Mesodermal cell (in vitro differentiated cells): ENCODE results near the gene NKAIN1.
A peak's percentile ranks its signal among the peaks of the same experiment; 100 is the strongest.
"Not testable (repeated sequence)": the region's sequence is repeated elsewhere in the genome, so short reads cannot be mapped to it uniquely, and the experiment has no call there.

Source experiments
- H3K27ac ChIP-seq: 2 replicates; pipeline ENCODE4 v1.7.0; 2013; ENCODE audit warnings: mild to moderate bottlenecking, low read depth, low read length, moderate library complexity; ENCODE audit not compliant: severe bottlenecking
- H3K36me3 ChIP-seq: 2 replicates; pipeline ENCODE4 v1.7.1; 2013; ENCODE audit warnings: mild to moderate bottlenecking, low read length, moderate library complexity; ENCODE audit not compliant: control insufficient read depth, insufficient read depth
- H3K4me1 ChIP-seq: one replicate; pipeline ENCODE4 v1.7.1; 2013; ENCODE audit warnings: mild to moderate bottlenecking, low read length; ENCODE audit not compliant: insufficient read depth, control insufficient read depth, poor library complexity, severe bottlenecking
- H3K4me3 ChIP-seq: 2 replicates; pipeline ENCODE4 v1.7.0; 2013; ENCODE audit warnings: low read length, control low read depth, mild to moderate bottlenecking; ENCODE audit not compliant: insufficient read depth, poor library complexity, severe bottlenecking; ENCODE audit errors: extremely low read depth
- H3K9me3 ChIP-seq: 2 replicates; pipeline ENCODE4 v1.7.1; 2013; ENCODE audit warnings: mild to moderate bottlenecking, low read length, moderate library complexity; ENCODE audit not compliant: control insufficient read depth
- WGBS, 2 experiments: methylation state at CpG; one replicate each; pipeline ENCODE4 v1.1.5; 2013; ENCODE audit warnings: missing lambda C conversion rate in 2 of 2; ENCODE audit not compliant: insufficient coverage in 2 of 2; 5-methylcytosine and 5-hydroxymethylcytosine counted together

NKAIN1 gene

GRCh38 chr1:31180338-31180737, 59.3 kb downstream of the NKAIN1 start:
- no peak overlapping the region for H3K4me3 ChIP-seq
- no peaks in the 10 kb centered on the region for H3K4me1 ChIP-seq
- no peak overlapping the region for H3K27ac ChIP-seq
- WGBS, 2 experiments = 86% methylated on average over 1 of the region's 6 CpGs; no CpG with 5 or more reads in 1 of the 2 experiments
- H3K9me3 ChIP-seq = no peaks in the 10 kb centered on the region
- no peaks in the 10 kb centered on the region for H3K36me3 ChIP-seq

GRCh38 chr1:31176291-31176690, 63.4 kb downstream of the NKAIN1 start:
- not testable (repeated sequence) for H3K36me3 ChIP-seq, H3K4me3 ChIP-seq, H3K4me1 ChIP-seq, H3K9me3 ChIP-seq, H3K27ac ChIP-seq
- 96 to 99% methylated on average over 9 to 30 of the region's 33 CpGs for WGBS, 2 experiments

- 89 to 98% methylated on average over 4 of the region's 4 CpGs for WGBS, 2 experiments
- Histone ChIP-seq H3K36me3 (no peaks in the 10 kb centered on the region), H3K9me3 (no peaks in the 10 kb centered on the region), H3K4me3 (no peak overlapping the region), H3K4me1 (no peaks in the 10 kb centered on the region), H3K27ac (peak overlapping the region; percentile 76)
Observed at GRCh38 chr1:31170486-31170735, 69.3 kb downstream of the NKAIN1 start.

GRCh38 chr1:31166462-31166861, 73.2 kb downstream of the NKAIN1 start:
- no peaks in the 10 kb centered on the region for H3K4me1 ChIP-seq
- no peak overlapping the region for H3K4me3 ChIP-seq
- no peaks in the 10 kb centered on the region for H3K36me3 ChIP-seq
- no peaks in the 10 kb centered on the region for H3K9me3 ChIP-seq
- WGBS, 2 experiments = 71 to 81% methylated on average over 5 to 8 of the region's 8 CpGs
- no peak overlapping the region for H3K27ac ChIP-seq

- Histone ChIP-seq H3K9me3 (no peaks in the 10 kb centered on the region), H3K4me1 (no peaks in the 10 kb centered on the region), H3K27ac (no peak overlapping the region), H3K4me3 (no peak overlapping the region), H3K36me3 (no peaks in the 10 kb centered on the region)
- 81 to 100% methylated on average over 2 to 4 of the region's 5 CpGs for WGBS, 2 experiments
Observed at GRCh38 chr1:31164291-31164690, 75.4 kb downstream of the NKAIN1 start.

GRCh38 chr1:31163866-31164265, 75.8 kb downstream of the NKAIN1 start:
- H3K27ac ChIP-seq = no peak overlapping the region
- no peaks in the 10 kb centered on the region for H3K9me3 ChIP-seq
- no peaks in the 10 kb centered on the region for H3K4me1 ChIP-seq
- no peaks in the 10 kb centered on the region for H3K36me3 ChIP-seq
- 98% methylated on average over 5 to 8 of the region's 9 CpGs for WGBS, 2 experiments
- H3K4me3 ChIP-seq = no peak overlapping the region

- H3K4me3 ChIP-seq = no peak overlapping the region
- no peaks in the 10 kb centered on the region for H3K4me1 ChIP-seq
- no peaks in the 10 kb centered on the region for H3K36me3 ChIP-seq
- H3K9me3 ChIP-seq = no peaks in the 10 kb centered on the region
- 91 to 96% methylated on average over 3 to 4 of the region's 5 CpGs for WGBS, 2 experiments
- H3K27ac ChIP-seq = no peak overlapping the region
Observed at GRCh38 chr1:31161571-31161970, 78.1 kb downstream of the NKAIN1 start.

GRCh38 chr1:31159869-31160611, 79.6 kb downstream of the NKAIN1 start:
- Histone ChIP-seq H3K27ac (no peak overlapping the region), H3K4me1 (no peaks in the 10 kb centered on the region), H3K9me3 (no peaks in the 10 kb centered on the region), H3K36me3 (no peaks in the 10 kb centered on the region), H3K4me3 (no peak overlapping the region)
- 85 to 88% methylated on average over 5 of the region's 9 CpGs for WGBS, 2 experiments

- H3K27ac ChIP-seq = no peak overlapping the region
- no peaks in the 10 kb centered on the region for H3K36me3 ChIP-seq
- no peaks in the 10 kb centered on the region for H3K9me3 ChIP-seq
- H3K4me3 ChIP-seq = no peak overlapping the region
- WGBS, 2 experiments = 82 to 83% methylated on average over 1 to 2 of the region's 2 CpGs
- H3K4me1 ChIP-seq = no peaks in the 10 kb centered on the region
Observed at GRCh38 chr1:31159323-31159722, 80.4 kb downstream of the NKAIN1 start.

GRCh38 chr1:31155216-31155806, 84.4 kb downstream of the NKAIN1 start:
- Histone ChIP-seq H3K4me1 (no peaks in the 10 kb centered on the region), H3K36me3 (no peaks in the 10 kb centered on the region), H3K4me3 (peak overlapping the region; percentile 59), H3K27ac (peak overlapping the region; percentile 69), H3K9me3 (no peaks in the 10 kb centered on the region)
- WGBS, 2 experiments = 1% methylated on average over 37 to 40 of the region's 46 CpGs

- 4 to 19% methylated on average over 4 to 8 of the region's 51 CpGs for WGBS, 2 experiments
Observed at GRCh38 chr1:31154632-31155215, 85.0 kb downstream of the NKAIN1 start.

More at GRCh38 chr1:31154632-31155215, 85.0 kb downstream of the NKAIN1 start:
- peak overlapping the region; percentile 94 for H3K27ac ChIP-seq
- H3K36me3 ChIP-seq = no peaks in the 10 kb centered on the region
- H3K4me3 ChIP-seq = peak overlapping the region; percentile 59
- H3K9me3 ChIP-seq = no peaks in the 10 kb centered on the region
- H3K4me1 ChIP-seq = no peaks in the 10 kb centered on the region
